GM19328 (cell line): ENCODE measurements around the gene HOXC6.

ENCODE experiments used
- ATAC-seq: cut with Tn5 transposase; IDR thresholded peaks from one replicate; pipeline ENCODE4 v1.9.1; 2021; ENCODE audit warnings: mild to moderate bottlenecking, moderate library complexity; ENCODE audit not compliant: unreplicated experiment

The HOXC6 gene

GRCh38 chr12:54028314-54029201 lies at the start of gene HOXC6:
Gene HOXC6 (plus strand): TSS chr12:54028440. CDS start chr12:54028522, 82 bp downstream.
- ATAC-seq = no peak

DNA sequence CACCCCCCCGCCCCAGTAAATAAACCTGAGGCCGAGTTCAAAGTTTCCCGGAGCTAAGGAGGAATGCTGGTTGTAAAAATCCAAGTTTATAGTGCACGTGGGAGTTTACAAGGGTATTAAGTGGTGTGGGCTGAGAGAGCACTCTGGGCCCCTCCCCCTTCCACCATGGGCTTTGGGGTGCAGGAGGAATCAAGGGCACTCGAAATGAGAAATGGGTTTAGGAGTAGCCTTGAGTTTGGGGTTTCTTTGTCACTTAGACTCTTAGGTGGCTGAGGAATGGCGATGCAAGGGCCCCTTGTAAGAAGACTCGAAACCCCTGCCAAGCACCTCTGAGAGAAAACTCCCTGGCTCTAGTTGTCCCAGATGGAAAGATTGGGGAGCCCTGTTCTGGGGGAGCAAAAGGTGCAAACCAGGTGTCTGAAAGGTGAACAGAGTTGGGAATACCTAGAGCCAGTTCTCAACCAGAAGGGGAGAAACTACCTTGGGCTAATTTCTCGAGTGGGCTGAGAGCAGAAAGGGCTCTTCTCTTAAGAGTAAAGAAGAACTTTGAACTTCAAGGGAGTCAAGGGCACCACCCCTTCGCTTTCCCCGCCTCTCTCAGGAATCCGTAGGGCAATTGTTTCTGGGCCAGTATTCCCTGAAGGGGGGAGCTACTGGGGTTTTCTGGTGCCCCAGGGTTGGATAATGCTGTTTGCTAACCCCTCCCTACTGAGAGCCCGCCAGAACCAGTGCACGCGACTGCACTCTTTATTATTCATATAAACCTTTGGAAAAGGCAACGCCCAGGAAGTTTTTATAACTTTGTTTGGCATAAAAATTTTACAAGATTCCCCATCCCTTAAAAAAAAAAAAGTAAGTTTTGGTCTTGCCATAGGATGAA lies 49.5 kb upstream of the HOXC6 start:
- ATAC-seq = no peak

- no peak for ATAC-seq
Observed at GRCh38 chr12:53980104-53980801, 48.0 kb upstream of the HOXC6 start.

DNA sequence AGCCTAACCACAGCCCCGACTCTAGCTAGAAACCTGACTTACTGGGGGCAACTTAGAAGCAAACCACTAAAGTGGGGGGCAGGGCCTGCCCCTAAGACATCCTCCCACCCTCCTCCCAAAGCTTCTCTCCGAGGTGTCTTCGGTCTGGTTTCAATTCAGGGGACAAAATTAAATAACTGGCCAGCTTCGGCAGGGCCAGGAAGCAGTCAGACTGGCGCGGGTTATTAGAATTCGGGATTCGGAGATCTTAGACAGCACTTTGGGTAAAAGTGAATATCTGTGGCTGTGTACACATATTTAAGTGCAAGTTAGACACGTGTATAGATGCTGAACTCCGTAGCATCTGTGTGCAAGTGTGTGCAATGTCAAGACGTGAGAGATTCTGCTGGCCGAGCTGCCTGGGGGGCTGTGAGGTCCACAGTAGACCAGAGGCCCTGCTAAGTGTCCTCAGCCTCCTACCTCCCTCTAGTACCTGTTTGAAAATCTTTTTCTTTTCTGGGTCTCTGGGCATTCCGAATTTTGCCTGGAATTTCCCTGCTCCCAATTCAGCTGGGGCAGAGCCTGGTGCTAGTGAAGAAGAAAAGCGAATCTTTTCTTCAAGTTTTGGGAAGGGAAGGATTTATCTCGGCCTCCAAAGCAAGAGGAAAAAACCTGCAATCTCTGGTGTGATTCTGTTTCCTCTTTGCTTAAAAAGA lies 47.3 kb upstream of the HOXC6 start:
- ATAC-seq = no peak

- no peak for ATAC-seq
Observed at GRCh38 chr12:53981634-53982565, 46.3 kb upstream of the HOXC6 start.

GRCh38 chr12:53982648-53983567 lies 45.3 kb upstream of the HOXC6 start:
- ATAC-seq = no peak

DNA sequence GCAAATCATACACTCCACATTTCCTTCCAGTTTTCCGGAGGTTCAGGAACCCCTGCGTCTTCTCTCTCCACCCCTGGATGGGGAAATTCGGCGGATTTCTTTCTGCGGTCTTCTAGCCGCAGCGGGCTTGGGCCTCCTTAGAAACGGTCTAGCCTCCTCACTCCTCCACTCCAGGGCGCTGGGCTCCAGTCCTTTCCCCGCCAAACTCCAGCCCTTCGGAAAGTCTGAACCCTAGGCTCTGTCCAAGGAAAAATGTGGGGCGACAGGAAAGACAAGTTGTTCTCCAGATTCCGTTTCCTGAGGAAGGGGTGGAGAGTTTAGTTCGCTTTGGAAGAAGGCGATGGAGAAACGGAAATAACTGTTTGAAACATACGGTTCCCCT lies 44.7 kb upstream of the HOXC6 start:
- no peak for ATAC-seq

- no peak for ATAC-seq
Observed at GRCh38 chr12:53983950-53984572, 44.2 kb upstream of the HOXC6 start.

GRCh38 chr12:53984901-53985691 lies 43.1 kb upstream of the HOXC6 start, which contains the start of gene HOXC10:
Gene HOXC10 (plus strand): TSS chr12:53985146. CDS start chr12:53985260, 114 bp downstream.
- ATAC-seq = no peak

- ATAC-seq = no peak
Observed at GRCh38 chr12:53985692-53985993, 42.6 kb upstream of the HOXC6 start.

- no peak for ATAC-seq
Observed at GRCh38 chr12:53985994-53986685, 42.1 kb upstream of the HOXC6 start.

- ATAC-seq = no peak
Observed at GRCh38 chr12:53986686-53987483, 41.4 kb upstream of the HOXC6 start.

GRCh38 chr12:53987787-53988230 lies 40.4 kb upstream of the HOXC6 start:
- no peak for ATAC-seq

DNA sequence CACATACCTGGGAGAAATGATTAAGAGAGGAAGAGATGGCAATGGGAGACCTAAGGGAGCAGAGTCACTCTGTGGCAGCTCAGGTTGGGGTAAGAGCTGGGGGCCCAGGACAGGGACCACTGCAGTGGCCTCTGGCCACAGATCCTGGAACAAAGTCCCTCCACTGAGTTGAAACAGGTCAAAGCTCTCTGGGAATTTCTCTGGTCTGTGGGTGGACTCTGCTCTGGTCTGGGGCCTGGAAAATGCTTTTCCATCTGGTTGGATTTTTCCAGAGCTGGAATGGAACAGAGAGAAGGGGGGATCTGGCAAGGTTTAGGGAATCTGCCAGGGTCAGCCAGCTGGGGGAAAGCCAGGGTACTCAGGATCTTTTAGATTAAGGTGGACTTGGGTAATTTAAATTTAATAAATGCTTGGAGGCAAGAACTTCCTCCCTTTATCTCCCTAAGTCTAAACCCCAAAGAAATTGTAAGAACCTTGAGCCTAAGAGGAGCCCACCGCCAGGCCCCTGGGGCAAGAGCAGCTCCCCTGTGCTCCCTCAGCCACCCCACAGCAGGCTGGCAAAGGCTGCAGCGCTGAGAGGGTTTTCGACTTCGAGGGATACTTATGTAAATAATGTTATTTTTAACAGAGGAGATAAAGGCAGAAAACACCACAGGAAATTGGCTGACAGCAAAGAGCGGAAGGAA lies 39.6 kb upstream of the HOXC6 start:
- no peak for ATAC-seq
